WTC11 (cell line): ENCODE measurements around the gene MMP23B.

Experiments used
- CTCF ChIP-seq: fragments of 200-600 bp; IDR thresholded peaks from 2 replicates; pipeline ENCODE4 v1.8.0; 2022; ENCODE audit warnings: antibody characterized with exemption
- GABPB1 ChIP-seq: sonication (generic); formaldehyde crosslinking; IDR thresholded peaks from 2 replicates; pipeline ENCODE4 v1.8.1; 2023; ENCODE audit warnings: mild to moderate bottlenecking, missing genetic modification reagents
- JUN ChIP-seq: sonication (generic); formaldehyde crosslinking; IDR thresholded peaks from 2 replicates; pipeline ENCODE4 v1.8.0; 2023; ENCODE audit warnings: mild to moderate bottlenecking, missing genetic modification reagents
- KAT7 ChIP-seq: sonication (generic); formaldehyde crosslinking; IDR thresholded peaks from 2 replicates; pipeline ENCODE4 v1.8.1; 2023; ENCODE audit warnings: missing genetic modification reagents, mild to moderate bottlenecking, borderline replicate concordance
- NFYB ChIP-seq: sonication (generic); formaldehyde crosslinking; conservative IDR thresholded peaks from 2 replicates; pipeline ENCODE4 v1.8.0; 2022; ENCODE audit warnings: low read depth, missing genetic modification reagents
- NR2C2 ChIP-seq: sonication (generic); formaldehyde crosslinking; IDR thresholded peaks from 2 replicates; pipeline ENCODE4 v1.8.0; 2022; ENCODE audit warnings: mild to moderate bottlenecking, missing genetic modification reagents
- SP1 ChIP-seq: sonication (generic); formaldehyde crosslinking; conservative IDR thresholded peaks from 2 replicates; pipeline ENCODE4 v1.8.1; 2022; ENCODE audit warnings: missing genetic modification reagents
- ZBTB21 ChIP-seq: sonication (generic); formaldehyde crosslinking; IDR thresholded peaks from 2 replicates; pipeline ENCODE4 v1.8.1; 2023; ENCODE audit warnings: mild to moderate bottlenecking, missing genetic modification reagents, borderline replicate concordance
- ZNF121 ChIP-seq: sonication (generic); formaldehyde crosslinking; IDR thresholded peaks from 2 replicates; pipeline ENCODE4 v1.8.0; 2023; ENCODE audit warnings: missing genetic modification reagents
- TF ChIP-seq, protein P1 (sequence below): sonication (generic); formaldehyde crosslinking; IDR thresholded peaks from 2 replicates; pipeline ENCODE4 v1.8.0; 2022; ENCODE audit warnings: mild to moderate bottlenecking, missing genetic modification reagents

GRCh38 chr1:1664941-1665814 lies 33.2 kb downstream of the MMP23B start:
- TF ChIP-seq NFYB (CRISPR knock-in tag) (no peak), CTCF (no peak), KAT7 (CRISPR knock-in tag) (no peak), ZBTB21 (CRISPR knock-in tag) (no peak), GABPB1 (no peak), ZNF121 (CRISPR knock-in tag) (no peak), JUN (CRISPR knock-in tag) (no peak), SP1 (no peak), NR2C2 (no peak)
- TF ChIP-seq, protein P1, sequence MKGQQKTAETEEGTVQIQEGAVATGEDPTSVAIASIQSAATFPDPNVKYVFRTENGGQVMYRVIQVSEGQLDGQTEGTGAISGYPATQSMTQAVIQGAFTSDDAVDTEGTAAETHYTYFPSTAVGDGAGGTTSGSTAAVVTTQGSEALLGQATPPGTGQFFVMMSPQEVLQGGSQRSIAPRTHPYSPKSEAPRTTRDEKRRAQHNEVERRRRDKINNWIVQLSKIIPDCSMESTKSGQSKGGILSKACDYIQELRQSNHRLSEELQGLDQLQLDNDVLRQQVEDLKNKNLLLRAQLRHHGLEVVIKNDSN: no peak
